Mesenchymal stem cell (in vitro differentiated cells and primary cell): ENCODE measurements around the gene GCG.

Experiments
- DNase-seq: peaks from one replicate; pipeline ENCODE4 v3.0.0-alpha.2; 2013
- H2AFZ ChIP-seq: one replicate; pipeline ENCODE4 v1.6.1; 2013; ENCODE audit warnings: low read depth, mild to moderate bottlenecking, control low read depth, inconsistent platforms, low read length, moderate library complexity
- H2AK5ac ChIP-seq: 2 replicates; pipeline ENCODE4 v1.6.1; 2013; ENCODE audit warnings: low read length, moderate library complexity, mild to moderate bottlenecking, inconsistent platforms; ENCODE audit not compliant: severe bottlenecking
- H2BK120ac ChIP-seq: one replicate; pipeline ENCODE4 v1.6.1; 2013; ENCODE audit warnings: low read depth, mild to moderate bottlenecking, inconsistent platforms, low read length, moderate library complexity
- H2BK12ac ChIP-seq, 2 experiments: one replicate each; pipeline ENCODE4 v1.6.1; 2013; ENCODE audit warnings: inconsistent platforms in 2 of 2, low read length in 2 of 2, mild to moderate bottlenecking in 2 of 2, moderate library complexity in 2 of 2, control low read depth in 1 of 2
- H2BK15ac ChIP-seq: one replicate; pipeline ENCODE4 v1.6.1; 2013; ENCODE audit warnings: mild to moderate bottlenecking, low read depth, inconsistent platforms; ENCODE audit not compliant: poor library complexity, severe bottlenecking
- H2BK5ac ChIP-seq: 2 replicates; pipeline ENCODE4 v1.6.1; 2013; ENCODE audit warnings: low read depth, mild to moderate bottlenecking, low read length, control low read depth, inconsistent platforms; ENCODE audit not compliant: poor library complexity, severe bottlenecking
- H3K14ac ChIP-seq, 2 experiments: one replicate each; pipeline ENCODE4 v1.6.1; 2013; ENCODE audit warnings: inconsistent platforms in 2 of 2, low read length in 2 of 2, control low read depth in 1 of 2, mild to moderate bottlenecking in 1 of 2, moderate library complexity in 1 of 2
- H3K18ac ChIP-seq, 2 experiments: one replicate each; pipeline ENCODE4 v1.6.1; 2013; ENCODE audit warnings: inconsistent platforms in 2 of 2, low read length in 2 of 2, control low read depth in 1 of 2, low read depth in 1 of 2, mild to moderate bottlenecking in 1 of 2
- H3K23ac ChIP-seq, 2 experiments: one replicate each; pipeline ENCODE4 v1.6.1; 2013; ENCODE audit warnings: inconsistent platforms in 2 of 2, low read length in 2 of 2, mild to moderate bottlenecking in 2 of 2, moderate library complexity in 2 of 2, control low read depth in 1 of 2
- H3K27ac ChIP-seq: 2 replicates; pipeline ENCODE4 v1.5.1; 2013; ENCODE audit warnings: mild to moderate bottlenecking, moderate library complexity, low read length, control low read depth, inconsistent platforms; ENCODE audit not compliant: poor library complexity, severe bottlenecking
- H3K27me3 ChIP-seq, 2 experiments: 2 replicates each; pipeline versions ENCODE4 v1.6.1 to v1.7.0; 2013; ENCODE audit warnings: low read length in 2 of 2, mild to moderate bottlenecking in 2 of 2, moderate library complexity in 2 of 2, control low read depth in 1 of 2, inconsistent platforms in 1 of 2; ENCODE audit not compliant: control insufficient read depth in 1 of 2, insufficient read depth in 1 of 2
- H3K36me3 ChIP-seq, 2 experiments: 2 replicates each; pipeline versions ENCODE4 v1.6.1 to v1.7.0; 2013; ENCODE audit warnings: low read length in 2 of 2, control low read depth in 1 of 2, inconsistent platforms in 1 of 2, low read depth in 1 of 2, mild to moderate bottlenecking in 1 of 2; ENCODE audit not compliant: insufficient read depth in 2 of 2, control insufficient read depth in 1 of 2
- H3K4ac ChIP-seq, 2 experiments: one replicate each; pipeline ENCODE4 v1.6.1; 2013; ENCODE audit warnings: inconsistent platforms in 2 of 2, low read length in 2 of 2, mild to moderate bottlenecking in 2 of 2, moderate library complexity in 2 of 2, control low read depth in 1 of 2, low read depth in 1 of 2
- H3K4me1 ChIP-seq: 2 replicates; pipeline ENCODE4 v1.6.1; 2013; ENCODE audit warnings: low read depth, low read length, control low read depth; ENCODE audit not compliant: control insufficient read depth, insufficient read depth
- H3K4me2 ChIP-seq: 2 replicates; pipeline ENCODE4 v1.6.1; 2013; ENCODE audit warnings: low read length, mild to moderate bottlenecking, inconsistent platforms; ENCODE audit not compliant: poor library complexity, severe bottlenecking
- H3K4me3 ChIP-seq, 2 experiments: 2 replicates each; pipeline versions ENCODE4 v1.5.1 to v1.7.0; 2013; ENCODE audit warnings: low read length in 2 of 2, mild to moderate bottlenecking in 2 of 2, control low read depth in 1 of 2, low read depth in 1 of 2; ENCODE audit not compliant: insufficient read depth in 1 of 2
- H3K79me1 ChIP-seq: replicated peaks from 2 replicates; pipeline ENCODE4 v1.6.1; 2013; ENCODE audit warnings: mild to moderate bottlenecking, control low read depth, low read length, inconsistent platforms; ENCODE audit not compliant: poor library complexity, severe bottlenecking
- H3K9ac ChIP-seq: 2 replicates; pipeline ENCODE4 v1.7.0; 2013; ENCODE audit warnings: mild to moderate bottlenecking, low read length, moderate library complexity
- H3K9me3 ChIP-seq: 2 replicates; pipeline ENCODE4 v1.7.0; 2013; ENCODE audit warnings: mild to moderate bottlenecking, low read length; ENCODE audit not compliant: control insufficient read depth
- H4K8ac ChIP-seq: one replicate; pipeline ENCODE4 v1.6.1; 2013; ENCODE audit warnings: inconsistent platforms, mild to moderate bottlenecking, low read length, moderate library complexity
- H4K91ac ChIP-seq: one replicate; pipeline ENCODE4 v1.6.1; 2013; ENCODE audit warnings: mild to moderate bottlenecking, low read length, inconsistent platforms
- WGBS: methylation state at CpG from one replicate; pipeline ENCODE4 v1.1.7; 2013; ENCODE audit warnings: mixed read lengths; 5-methylcytosine and 5-hydroxymethylcytosine counted together

The GCG gene

DNA sequence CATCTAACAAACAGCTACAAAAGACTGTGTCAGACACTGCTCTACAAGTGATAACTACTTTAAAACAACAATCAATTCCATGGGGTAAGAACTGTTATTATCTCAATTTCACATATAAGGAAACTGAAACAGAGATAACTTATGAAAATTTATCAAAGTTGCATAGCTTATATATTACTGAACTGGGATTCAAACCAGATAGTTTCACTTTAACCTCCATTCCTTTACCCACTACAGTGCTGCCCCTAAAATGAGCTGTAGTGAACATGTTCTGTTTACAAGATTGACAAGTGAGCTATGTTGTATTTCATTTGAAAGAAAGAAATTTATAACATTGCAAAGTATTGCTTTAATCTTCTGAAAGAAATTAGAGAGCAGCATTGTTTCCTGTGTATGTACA, 14.1 kb upstream of the GCG start:
- Histone ChIP-seq H4K91ac (no peak overlapping the region), H3K18ac (no peak overlapping the region)

DNA sequence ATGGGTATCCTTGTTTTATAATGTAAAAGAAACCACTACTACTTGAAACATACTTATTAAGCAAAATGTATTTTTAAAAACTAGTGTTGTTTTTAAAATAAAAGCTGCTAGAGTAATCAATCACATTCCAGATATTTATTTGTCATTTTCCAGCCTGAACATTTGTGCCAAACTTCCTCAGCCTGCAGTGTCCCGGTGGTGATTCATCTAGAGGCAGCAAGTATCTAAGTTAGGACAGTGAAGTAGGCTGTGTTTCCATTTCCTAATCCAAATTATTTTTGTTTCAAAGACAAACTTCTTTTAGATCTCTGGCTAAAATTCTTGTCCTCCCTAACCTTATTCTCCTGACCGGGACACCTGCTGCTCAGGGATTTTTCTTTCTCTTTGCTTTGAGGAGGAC, 12.8 kb upstream of the GCG start:
- no peak overlapping the region for H2BK12ac ChIP-seq
- no peak overlapping the region for H2AK5ac ChIP-seq
- no peak overlapping the region for H3K18ac ChIP-seq
- H3K9me3 ChIP-seq: no peaks in the 10 kb centered on the region
- no peak overlapping the region for H3K4me3 ChIP-seq
- 88% methylated on average over 1 of the region's 2 CpGs for WGBS
- no peak for DNase-seq
- no peaks in the 10 kb centered on the region for H3K4me1 ChIP-seq
- no peak overlapping the region for H3K4ac ChIP-seq
- H3K14ac ChIP-seq: no peak overlapping the region
- no peak overlapping the region for H3K9ac ChIP-seq
- H2BK15ac ChIP-seq: no peak overlapping the region
- H3K36me3 ChIP-seq: peaks cover 0 to 38% of the 10 kb centered on the region in 2 experiments
- H2BK120ac ChIP-seq: no peak overlapping the region
- H3K4me2 ChIP-seq: no peak overlapping the region
- H4K91ac ChIP-seq: no peak overlapping the region
- no peak overlapping the region for H4K8ac ChIP-seq
- no peak overlapping the region for H2AFZ ChIP-seq
- no peaks in the 10 kb centered on the region for H3K79me1 ChIP-seq
- H3K27ac ChIP-seq: no peak overlapping the region
- no peak overlapping the region for H2BK5ac ChIP-seq
- H3K27me3 ChIP-seq: no peaks in the 10 kb centered on the region
- H3K23ac ChIP-seq: no peak overlapping the region

More for the DNA sequence above, 14.1 kb upstream of the GCG start:
- Histone ChIP-seq H3K4me2 (no peak overlapping the region), H3K27ac (no peak overlapping the region), H3K79me1 (no peaks in the 10 kb centered on the region), H3K14ac (no peak overlapping the region), H3K27me3 (no peaks in the 10 kb centered on the region), H2BK5ac (no peak overlapping the region), H3K36me3 (peaks cover 0 to 52% of the 10 kb centered on the region in 2 experiments), H2BK12ac (no peak overlapping the region), H2BK15ac (no peak overlapping the region), H3K23ac (no peak overlapping the region), H2AFZ (no peak overlapping the region), H3K9me3 (no peaks in the 10 kb centered on the region), H4K8ac (no peak overlapping the region), H3K4me3 (no peak overlapping the region), H2BK120ac (no peak overlapping the region), H3K4me1 (no peaks in the 10 kb centered on the region), H3K9ac (no peak overlapping the region), H3K4ac (no peak overlapping the region), H2AK5ac (no peak overlapping the region)
- DNase-seq: no peak

DNA sequence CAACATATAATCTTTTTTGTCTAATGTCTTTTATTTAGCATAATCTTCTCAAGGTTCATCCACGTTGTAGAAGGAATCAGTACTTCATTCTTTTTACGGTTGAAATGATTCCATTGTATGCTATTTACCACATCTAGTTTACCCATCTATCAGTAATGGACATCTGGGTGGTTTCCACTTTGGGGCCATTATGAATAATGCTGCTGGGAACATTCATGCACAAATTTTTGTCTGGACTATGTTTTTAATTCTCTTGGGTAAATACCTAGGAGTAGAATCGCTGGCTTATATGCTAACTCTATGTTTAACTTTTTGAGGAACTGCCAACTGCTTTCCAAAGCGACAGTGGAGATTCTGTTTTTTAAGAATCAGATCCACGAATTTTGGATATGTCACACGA, 7.4 kb upstream of the GCG start:
- no peak overlapping the region for H2AK5ac ChIP-seq
- no peak overlapping the region for H3K14ac ChIP-seq
- H3K27ac ChIP-seq: no peak overlapping the region
- WGBS: 98% methylated on average over 4 of the region's 6 CpGs
- no peak overlapping the region for H3K4me2 ChIP-seq
- H2BK12ac ChIP-seq: no peak overlapping the region
- no peak overlapping the region for H2AFZ ChIP-seq
- no peak overlapping the region for H4K8ac ChIP-seq
- no peak overlapping the region for H2BK5ac ChIP-seq
- no peak overlapping the region for H2BK120ac ChIP-seq
- no peak for DNase-seq
- no peak overlapping the region for H3K23ac ChIP-seq
- no peak overlapping the region for H4K91ac ChIP-seq
- no peak overlapping the region for H3K4me3 ChIP-seq
- H3K9ac ChIP-seq: no peak overlapping the region
- H3K18ac ChIP-seq: no peak overlapping the region
- no peaks in the 10 kb centered on the region for H3K79me1 ChIP-seq
- no peaks in the 10 kb centered on the region for H3K9me3 ChIP-seq
- H3K4ac ChIP-seq: no peak overlapping the region
- no peaks in the 10 kb centered on the region for H3K4me1 ChIP-seq
- no peaks in the 10 kb centered on the region for H3K27me3 ChIP-seq
- no peak overlapping the region for H2BK15ac ChIP-seq
- no peaks in the 10 kb centered on the region for H3K36me3 ChIP-seq

DNA sequence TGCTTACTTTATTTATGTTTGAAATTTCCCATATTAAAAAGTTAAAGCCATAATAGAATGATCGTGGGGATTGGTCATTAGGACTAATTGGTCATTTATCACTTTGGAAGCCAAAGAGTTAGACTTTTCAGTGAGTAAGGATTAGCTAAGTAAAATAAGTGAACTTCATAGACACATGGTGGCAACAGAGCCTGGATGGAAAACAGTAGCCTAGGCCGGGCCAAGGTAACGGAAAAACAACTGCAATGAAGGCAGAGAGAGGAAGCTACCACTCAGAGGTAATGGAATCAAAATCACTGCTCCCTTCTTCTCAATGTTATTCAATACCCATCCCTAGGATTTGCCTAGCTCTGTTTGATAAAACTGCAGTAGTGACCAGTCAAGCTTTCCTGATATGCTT, 4.1 kb upstream of the GCG start:
- WGBS: 88% methylated on average over 3 of the region's 3 CpGs
- no peak overlapping the region for H3K27ac ChIP-seq

More for the DNA sequence above, 4.1 kb upstream of the GCG start:
- Histone ChIP-seq H3K4me2 (no peak overlapping the region), H3K9ac (no peak overlapping the region), H2BK120ac (no peak overlapping the region), H3K9me3 (no peaks in the 10 kb centered on the region), H3K79me1 (no peaks in the 10 kb centered on the region), H3K36me3 (no peaks in the 10 kb centered on the region), H4K8ac (no peak overlapping the region), H2BK12ac (no peak overlapping the region), H3K23ac (no peak overlapping the region), H3K27me3 (no peaks in the 10 kb centered on the region), H2BK5ac (no peak overlapping the region), H3K14ac (no peak overlapping the region), H2BK15ac (no peak overlapping the region), H3K4me1 (no peaks in the 10 kb centered on the region), H2AK5ac (no peak overlapping the region), H3K4ac (no peak overlapping the region), H3K4me3 (no peak overlapping the region), H4K91ac (no peak overlapping the region), H2AFZ (no peak overlapping the region), H3K18ac (no peak overlapping the region)
- no peak for DNase-seq
